ENCODE results near the gene RUFY4.

DNA sequence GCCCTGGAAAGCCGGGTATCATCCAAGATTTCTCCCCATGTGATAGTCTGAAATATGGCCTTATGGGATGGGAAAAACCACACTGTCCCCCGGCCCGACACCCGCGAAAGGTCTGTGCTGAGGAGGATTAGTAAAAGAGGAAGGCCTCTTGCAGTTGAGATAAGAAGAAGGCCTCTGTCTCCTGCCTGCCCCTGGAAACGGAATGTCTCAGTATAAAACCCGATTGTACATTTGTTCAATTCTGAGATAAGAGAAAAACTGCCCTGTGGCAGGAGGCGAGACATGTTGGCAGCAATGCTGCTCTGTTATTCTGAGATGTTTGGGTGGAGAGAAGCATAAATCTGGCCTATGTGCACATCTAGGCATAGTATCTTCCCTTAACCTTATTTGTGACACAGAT, 26.8 kb downstream of the RUFY4 start:
- TF ChIP-seq, protein P1, sequence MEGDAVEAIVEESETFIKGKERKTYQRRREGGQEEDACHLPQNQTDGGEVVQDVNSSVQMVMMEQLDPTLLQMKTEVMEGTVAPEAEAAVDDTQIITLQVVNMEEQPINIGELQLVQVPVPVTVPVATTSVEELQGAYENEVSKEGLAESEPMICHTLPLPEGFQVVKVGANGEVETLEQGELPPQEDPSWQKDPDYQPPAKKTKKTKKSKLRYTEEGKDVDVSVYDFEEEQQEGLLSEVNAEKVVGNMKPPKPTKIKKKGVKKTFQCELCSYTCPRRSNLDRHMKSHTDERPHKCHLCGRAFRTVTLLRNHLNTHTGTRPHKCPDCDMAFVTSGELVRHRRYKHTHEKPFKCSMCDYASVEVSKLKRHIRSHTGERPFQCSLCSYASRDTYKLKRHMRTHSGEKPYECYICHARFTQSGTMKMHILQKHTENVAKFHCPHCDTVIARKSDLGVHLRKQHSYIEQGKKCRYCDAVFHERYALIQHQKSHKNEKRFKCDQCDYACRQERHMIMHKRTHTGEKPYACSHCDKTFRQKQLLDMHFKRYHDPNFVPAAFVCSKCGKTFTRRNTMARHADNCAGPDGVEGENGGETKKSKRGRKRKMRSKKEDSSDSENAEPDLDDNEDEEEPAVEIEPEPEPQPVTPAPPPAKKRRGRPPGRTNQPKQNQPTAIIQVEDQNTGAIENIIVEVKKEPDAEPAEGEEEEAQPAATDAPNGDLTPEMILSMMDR (IDR thresholded peaks at IDR 0.05): no peak
- TF ChIP-seq POLR2A (IDR thresholded peaks at IDR 0.05): no peak

Data from body of pancreas (tissue), 4 donors.